ENCODE results near the gene KRT7. TPM values are rescaled to one million over a fixed set of nuclear protein-coding genes. Genes with fewer than 3 reads are reported as not detected.

Gene KRT7
- total RNA-seq, 1 donor from 2014 or later, result 664 TPM

DNA sequence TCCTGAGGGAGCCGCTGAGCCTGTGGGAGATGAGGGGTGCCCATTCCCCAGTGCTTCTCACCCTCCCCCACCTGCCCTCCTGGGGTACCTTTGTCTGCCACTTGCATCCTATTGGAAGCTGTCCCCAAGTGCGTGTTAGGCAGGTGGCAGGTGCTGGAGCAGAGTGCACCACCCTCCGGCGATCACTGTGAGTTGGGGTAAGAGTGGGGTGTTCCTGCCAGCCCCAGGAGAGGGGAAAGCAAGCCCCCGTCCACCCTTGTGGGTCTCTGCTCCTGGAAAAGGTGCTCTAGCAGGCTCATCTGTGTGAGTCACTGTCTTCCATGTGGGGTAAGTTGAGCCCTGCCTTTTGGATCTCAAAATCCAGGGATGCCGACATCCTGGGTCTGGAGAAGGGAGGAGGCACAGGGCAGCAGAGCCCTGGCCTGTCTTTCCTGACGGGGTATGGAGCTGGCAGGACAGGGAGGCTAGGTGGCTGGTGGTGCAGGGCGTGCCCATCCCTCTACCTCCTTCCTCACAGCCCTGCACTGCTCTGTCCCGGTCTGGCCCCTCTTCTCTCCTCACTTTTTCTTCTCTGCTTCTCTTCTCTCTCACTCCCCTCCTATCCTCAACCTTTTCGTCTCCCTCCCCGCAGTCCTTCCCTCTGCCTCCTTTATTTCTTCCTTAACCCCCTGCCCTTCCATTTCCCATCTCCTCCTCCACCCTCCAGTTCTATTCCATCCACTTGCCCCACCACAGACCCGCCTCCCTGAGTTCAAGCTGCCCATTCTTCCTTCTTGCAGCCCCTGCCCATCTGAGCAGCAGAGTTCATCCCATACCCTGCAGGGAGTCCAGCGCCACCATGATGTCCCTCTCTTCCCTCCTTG lies 20.1 kb upstream of the KRT7 start:
- Histone ChIP-seq H3K27ac (no peak overlapping the region), H3K9me3 (no peaks in the 10 kb centered on the region), H3K27me3 (peaks cover 1% of the 10 kb centered on the region), H3K4me1 (peaks cover 16% of the 10 kb centered on the region), H3K36me3 (no peaks in the 10 kb centered on the region), H3K4me3 (no peak overlapping the region)
- peak; percentile 49 for DNase-seq
- ATAC-seq, result no peak
- intact Hi-C loops (cut with DNase I), result loop anchor here (5.0 kb wide), 1 partner anchor 56 kb away; no protein-coding TSS in a partner anchor
- TF ChIP-seq CTCF (IDR thresholded peaks at IDR 0.05), result no peak

GRCh38 chr12:52213564-52214420 lies 19.3 kb upstream of the KRT7 start:
- Histone ChIP-seq H3K27ac (peak overlapping the region; percentile 30), H3K36me3 (no peaks in the 10 kb centered on the region), H3K4me3 (no peak overlapping the region), H3K9me3 (no peaks in the 10 kb centered on the region), H3K4me1 (peaks cover 14% of the 10 kb centered on the region), H3K27me3 (no peaks in the 10 kb centered on the region)
- intact Hi-C loops (cut with DNase I), result loop anchor here (5.0 kb wide), 1 partner anchor 56 kb away; no protein-coding TSS in a partner anchor
- peak; percentile 95 for TF ChIP-seq CTCF (IDR thresholded peaks at IDR 0.05)
- ATAC-seq, result peak; percentile 91
- peak; percentile 91 for DNase-seq

- intact Hi-C loops (cut with DNase I), result loop anchor here (5.0 kb wide), 1 partner anchor 57 kb away; no protein-coding TSS in a partner anchor
- no peaks in the 10 kb centered on the region for H3K27me3 ChIP-seq
- H3K9me3 ChIP-seq, result no peaks in the 10 kb centered on the region
- peak overlapping the region; percentile 30 for H3K27ac ChIP-seq
- DNase-seq (peak; percentile 66), ATAC-seq (peak; percentile 7)
- H3K4me1 ChIP-seq, result peaks cover 14% of the 10 kb centered on the region
- H3K36me3 ChIP-seq, result no peaks in the 10 kb centered on the region
- no peak for TF ChIP-seq CTCF (IDR thresholded peaks at IDR 0.05)
- H3K4me3 ChIP-seq, result no peak overlapping the region
Measured at GRCh38 chr12:52214421-52214802, 18.6 kb upstream of the KRT7 start.

GRCh38 chr12:52215587-52216031 lies 17.4 kb upstream of the KRT7 start:
- Histone ChIP-seq H3K4me1 (peaks cover 14% of the 10 kb centered on the region), H3K27ac (no peak overlapping the region), H3K27me3 (no peaks in the 10 kb centered on the region), H3K36me3 (no peaks in the 10 kb centered on the region), H3K4me3 (no peak overlapping the region), H3K9me3 (no peaks in the 10 kb centered on the region)
- intact Hi-C loops (cut with DNase I), result no loop called here
- TF ChIP-seq CTCF (IDR thresholded peaks at IDR 0.05), result no peak
- DNase-seq (peak; percentile 68), ATAC-seq (peak; percentile 32)

DNA sequence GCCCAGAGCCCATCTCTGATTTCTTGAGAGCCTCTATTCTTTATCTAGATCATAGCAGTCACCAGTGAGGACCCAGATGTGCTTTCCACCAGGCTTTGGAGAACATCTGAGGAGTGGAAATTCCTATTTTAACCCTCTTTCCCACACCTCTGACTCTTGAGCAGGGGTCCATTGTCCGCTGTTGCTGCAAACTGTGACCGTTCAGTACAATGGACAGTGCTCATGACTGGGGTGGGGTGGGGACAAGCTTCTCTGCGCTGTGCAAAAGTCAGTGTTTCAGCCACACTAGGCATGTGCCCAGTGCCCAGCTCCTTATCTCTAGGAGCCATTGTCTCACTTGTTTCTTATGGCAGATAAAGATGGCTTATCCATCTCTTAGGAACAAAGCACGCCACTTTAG lies 16.9 kb upstream of the KRT7 start:
- Histone ChIP-seq H3K27me3 (no peaks in the 10 kb centered on the region), H3K4me3 (no peak overlapping the region), H3K36me3 (no peaks in the 10 kb centered on the region), H3K9me3 (no peaks in the 10 kb centered on the region), H3K4me1 (peaks cover 14% of the 10 kb centered on the region), H3K27ac (no peak overlapping the region)
- no peak for TF ChIP-seq CTCF (IDR thresholded peaks at IDR 0.05)
- ATAC-seq (no peak), DNase-seq (no peak)
- intact Hi-C loops (cut with DNase I), result no loop called here

Data from upper lobe of right lung (tissue), 1 donor.